Neutrophil (primary cell): Measurements from ENCODE around the gene AFDN.
"Not testable (repeated sequence)": the region's sequence is repeated elsewhere in the genome, so short reads cannot be mapped to it uniquely, and the experiment has no call there.

Experiments
- H3K27ac ChIP-seq: fragments of 200-600 bp; sonication (generic); 2 replicates; pipeline ENCODE4 v1.5.1; 2016; ENCODE audit warnings: mild to moderate bottlenecking, moderate library complexity
- H3K27me3 ChIP-seq: fragments of 200-600 bp; sonication (generic); 2 replicates; pipeline ENCODE4 v1.6.0; 2016; ENCODE audit warnings: mild to moderate bottlenecking
- H3K36me3 ChIP-seq: fragments of 200-600 bp; sonication (generic); 2 replicates; pipeline ENCODE4 v1.5.1; 2017
- H3K4me1 ChIP-seq, 2 experiments: fragments of 200-600 bp in 1 of 2; sonication (generic) in 1 of 2; 1 replicate in 1 of 2; 2 replicates in 1 of 2; pipeline versions ENCODE4 v1.5.1 to v1.6.1; 2013 to 2016; ENCODE audit warnings: low read depth in 1 of 2, low read length in 1 of 2, mild to moderate bottlenecking in 1 of 2, moderate library complexity in 1 of 2; ENCODE audit not compliant: control insufficient read depth in 1 of 2, insufficient read depth in 1 of 2
- H3K4me3 ChIP-seq, 2 experiments: fragments of 200-600 bp in 1 of 2; sonication (generic) in 1 of 2; 1 replicate in 1 of 2; 2 replicates in 1 of 2; pipeline ENCODE4 v1.5.1; 2013 to 2016; ENCODE audit warnings: low read depth in 1 of 2, low read length in 1 of 2, mild to moderate bottlenecking in 1 of 2, moderate library complexity in 1 of 2
- H3K9me3 ChIP-seq: fragments of 200-600 bp; sonication (generic); 2 replicates; pipeline ENCODE4 v1.5.1; 2016
- CTCF ChIP-seq: fragments of 200-600 bp; sonication (generic); IDR thresholded peaks from 2 replicates; pipeline ENCODE4 v1.5.1; 2016; ENCODE audit warnings: antibody characterized with exemption

AFDN gene

GRCh38 chr6:168000198-168001028, 173.7 kb downstream of the AFDN start:
- no peaks in the 10 kb centered on the region for H3K9me3 ChIP-seq
- H3K27ac ChIP-seq = no peak overlapping the region
- no peaks in the 10 kb centered on the region for H3K36me3 ChIP-seq
- no peaks in the 10 kb centered on the region for H3K4me1 ChIP-seq
- TF ChIP-seq CTCF = no peak
- H3K4me3 ChIP-seq = no peak overlapping the region
- H3K27me3 ChIP-seq = no peaks in the 10 kb centered on the region

- H3K4me3 ChIP-seq = no peak overlapping the region
- H3K9me3 ChIP-seq = no peaks in the 10 kb centered on the region
- no peaks in the 10 kb centered on the region for H3K4me1 ChIP-seq
- no peaks in the 10 kb centered on the region for H3K36me3 ChIP-seq
- TF ChIP-seq CTCF = no peak
- no peak overlapping the region for H3K27ac ChIP-seq
- no peaks in the 10 kb centered on the region for H3K27me3 ChIP-seq
Observed at GRCh38 chr6:168001029-168001332, 174.3 kb downstream of the AFDN start.

GRCh38 chr6:168001514-168001913, 174.8 kb downstream of the AFDN start:
- not testable (repeated sequence) for H3K4me1 ChIP-seq, H3K27me3 ChIP-seq, H3K9me3 ChIP-seq, H3K27ac ChIP-seq, H3K4me3 ChIP-seq, H3K36me3 ChIP-seq

GRCh38 chr6:168002804-168003203, 176.1 kb downstream of the AFDN start:
- no peaks in the 10 kb centered on the region for H3K4me1 ChIP-seq
- TF ChIP-seq CTCF = no peak

GRCh38 chr6:168004023-168004422, 177.3 kb downstream of the AFDN start:
- Histone ChIP-seq H3K9me3 (no peaks in the 10 kb centered on the region), H3K36me3 (no peaks in the 10 kb centered on the region), H3K4me3 (no peak overlapping the region), H3K27ac (no peak overlapping the region), H3K27me3 (no peaks in the 10 kb centered on the region), H3K4me1 (no peaks in the 10 kb centered on the region)
- no peak for TF ChIP-seq CTCF

More at GRCh38 chr6:168002804-168003203, 176.1 kb downstream of the AFDN start:
- H3K4me3 ChIP-seq = no peak overlapping the region
- no peaks in the 10 kb centered on the region for H3K36me3 ChIP-seq
- no peak overlapping the region for H3K27ac ChIP-seq
- H3K9me3 ChIP-seq = no peaks in the 10 kb centered on the region
- no peaks in the 10 kb centered on the region for H3K27me3 ChIP-seq

GRCh38 chr6:168004945-168005344, 178.2 kb downstream of the AFDN start:
- Histone ChIP-seq H3K27ac (no peak overlapping the region), H3K9me3 (no peaks in the 10 kb centered on the region), H3K4me3 (no peak overlapping the region), H3K4me1 (no peaks in the 10 kb centered on the region), H3K27me3 (no peaks in the 10 kb centered on the region), H3K36me3 (no peaks in the 10 kb centered on the region)
- TF ChIP-seq CTCF = no peak
